Liver (tissue), 9 donors: ENCODE results near the gene AGA. TPM values are rescaled to one million over a fixed set of nuclear protein-coding genes. Genes with fewer than 3 reads are reported as not detected.

Experiments
- DNase-seq: peaks from one replicate; pipeline ENCODE4 v3.0.0-alpha.2; 2017; ENCODE audit warnings: low spot score
- H3K27ac ChIP-seq, 2 donors: one replicate each; pipeline ENCODE4 v1.7.0; 2013; ENCODE audit warnings: inconsistent platforms in 2 of 2, low read length in 2 of 2, control low read depth in 1 of 2, low read depth in 1 of 2, mild to moderate bottlenecking in 1 of 2
- H3K27me3 ChIP-seq, 4 donors: one replicate each; pipeline versions ENCODE4 v1.6.1 to v1.7.0; 2013; ENCODE audit warnings: low read length in 3 of 4, inconsistent platforms in 1 of 4, mild to moderate bottlenecking in 1 of 4, moderate library complexity in 1 of 4; ENCODE audit not compliant: control insufficient read depth in 4 of 4, insufficient read depth in 4 of 4
- H3K36me3 ChIP-seq, 4 donors: one replicate each; pipeline versions ENCODE4 v1.6.1 to v1.7.0; 2013; ENCODE audit warnings: low read length in 3 of 4, mild to moderate bottlenecking in 3 of 4, low read depth in 1 of 4, moderate library complexity in 1 of 4; ENCODE audit not compliant: control insufficient read depth in 4 of 4, insufficient read depth in 3 of 4
- H3K4me1 ChIP-seq, 4 donors: one replicate each; pipeline versions ENCODE4 v1.6.1 to v1.7.0; 2013; ENCODE audit warnings: low read length in 3 of 4, mild to moderate bottlenecking in 3 of 4, moderate library complexity in 1 of 4; ENCODE audit not compliant: control insufficient read depth in 4 of 4, insufficient read depth in 4 of 4
- H3K4me3 ChIP-seq, 3 donors: one replicate each; pipeline versions ENCODE4 v1.6.1 to v1.7.0; 2013; ENCODE audit warnings: low read length in 3 of 3, control low read depth in 1 of 3, low read depth in 1 of 3, mild to moderate bottlenecking in 1 of 3
- H3K9ac ChIP-seq, 2 donors: one replicate each; pipeline ENCODE4 v1.7.0; 2013; ENCODE audit warnings: low read length in 2 of 2, mild to moderate bottlenecking in 2 of 2, moderate library complexity in 2 of 2, control low read depth in 1 of 2, low read depth in 1 of 2
- H3K9me3 ChIP-seq, 4 donors: one replicate each; pipeline versions ENCODE4 v1.6.1 to v1.7.0; 2013; ENCODE audit warnings: low read length in 3 of 4; ENCODE audit not compliant: control insufficient read depth in 4 of 4
- CTCF ChIP-seq: fragments of 150-350 bp; IDR thresholded peaks from 2 replicates; pipeline ENCODE4 v1.5.1; 2017; ENCODE audit warnings: improper control_type of control experiment, low read depth, low read length; ENCODE audit not compliant: missing input control
- EGR1 ChIP-seq, 2 donors: IDR thresholded peaks; 2 replicates each; pipeline ENCODE4 v1.6.1; 2016 to 2018; ENCODE audit warnings: antibody characterized with exemption in 2 of 2, low read depth in 2 of 2
- FOXA1 ChIP-seq: IDR thresholded peaks from 2 replicates; pipeline ENCODE4 v1.6.1; 2016; ENCODE audit warnings: antibody characterized with exemption
- FOXA2 ChIP-seq: IDR thresholded peaks from 2 replicates; pipeline ENCODE4 v1.6.1; 2016; ENCODE audit warnings: antibody characterized with exemption
- GABPA ChIP-seq, 2 donors: IDR thresholded peaks in 1 of 2; conservative IDR thresholded peaks in 1 of 2; 2 replicates each; pipeline ENCODE4 v1.6.1; 2016; ENCODE audit warnings: antibody characterized with exemption in 2 of 2, mild to moderate bottlenecking in 1 of 2, moderate library complexity in 1 of 2
- HNF4A ChIP-seq, 2 donors: conservative IDR thresholded peaks; 2 replicates each; pipeline ENCODE4 v1.6.1; 2016; ENCODE audit warnings: antibody characterized with exemption in 2 of 2, mild to moderate bottlenecking in 2 of 2
- HNF4G ChIP-seq: IDR thresholded peaks from 2 replicates; pipeline ENCODE4 v1.6.1; 2016; ENCODE audit warnings: antibody characterized with exemption
- JUND ChIP-seq, 2 donors: IDR thresholded peaks; 2 replicates each; pipeline ENCODE4 v1.6.1; 2016; ENCODE audit warnings: antibody characterized with exemption in 2 of 2
- NR2F2 ChIP-seq: IDR thresholded peaks from 2 replicates; pipeline ENCODE4 v1.6.1; 2016; ENCODE audit warnings: antibody characterized with exemption
- RAD21 ChIP-seq, 2 donors: IDR thresholded peaks; 2 replicates each; pipeline ENCODE4 v1.6.1; 2016; ENCODE audit warnings: antibody characterized with exemption in 2 of 2, mild to moderate bottlenecking in 2 of 2
- REST ChIP-seq: IDR thresholded peaks from 2 replicates; pipeline ENCODE4 v1.6.1; 2016; ENCODE audit warnings: antibody characterized with exemption, mild to moderate bottlenecking
- RXRA ChIP-seq, 2 donors: IDR thresholded peaks; 2 replicates each; pipeline ENCODE4 v1.6.1; 2017 to 2018; ENCODE audit warnings: antibody characterized with exemption in 2 of 2, mild to moderate bottlenecking in 1 of 2
- SP1 ChIP-seq: IDR thresholded peaks from 2 replicates; pipeline ENCODE4 v1.6.1; 2018; ENCODE audit warnings: antibody characterized with exemption, mild to moderate bottlenecking
- TAF1 ChIP-seq: conservative IDR thresholded peaks from 2 replicates; pipeline ENCODE4 v1.6.1; 2016; ENCODE audit warnings: antibody characterized with exemption, mild to moderate bottlenecking
- YY1 ChIP-seq: IDR thresholded peaks from 2 replicates; pipeline ENCODE4 v1.6.1; 2016; ENCODE audit warnings: antibody characterized with exemption, mild to moderate bottlenecking
- WGBS: extraction: QIAGEN DNeasy Blood & Tissue Kit; methylation state at CpG from one replicate; pipeline ENCODE4 v1.1.7; 2013; 5-methylcytosine and 5-hydroxymethylcytosine counted together
- polyA plus RNA-seq, 2 donors: library from polyadenylated mRNA; stranded (reverse) in 1 of 2; unstranded in 1 of 2; fragments of 200-250 nt in 1 of 2; fragments of >200 nt in 1 of 2; fragmentation: Nextera tagmentation in 1 of 2; extraction: Ambion mirVana in 1 of 2; gene quantifications; one replicate each; pipeline versions ENCODE4 v1.2.1 to v1.2.3, GENCODE V29; 2013 to 2015
- total RNA-seq, 2 donors: library from RNA; depleted of rRNA; stranded (reverse); fragments of >200 nt; gene quantifications; one replicate each; pipeline ENCODE4 v1.2.3, GENCODE V29; 2014
- TF ChIP-seq, protein P1 (sequence below): IDR thresholded peaks from 2 replicates; pipeline ENCODE4 v1.6.1; 2016; ENCODE audit warnings: antibody characterized with exemption
- TF ChIP-seq, protein P2 (sequence below): IDR thresholded peaks from 2 replicates; pipeline ENCODE4 v1.6.1; 2016; ENCODE audit warnings: antibody characterized with exemption
- TF ChIP-seq, protein P3 (sequence below): IDR thresholded peaks from 2 replicates; pipeline ENCODE4 v1.6.1; 2016; ENCODE audit warnings: antibody characterized with exemption
- donor health status: healthy.
- donor health status: healthy.
- donor health status: healthy.
- donor health status: healthy.
- donor health status: healthy.

AGA gene
- total and polyA plus RNA-seq, 4 donors: 12.9 to 38.4 (median 35.6) TPM

DNA sequence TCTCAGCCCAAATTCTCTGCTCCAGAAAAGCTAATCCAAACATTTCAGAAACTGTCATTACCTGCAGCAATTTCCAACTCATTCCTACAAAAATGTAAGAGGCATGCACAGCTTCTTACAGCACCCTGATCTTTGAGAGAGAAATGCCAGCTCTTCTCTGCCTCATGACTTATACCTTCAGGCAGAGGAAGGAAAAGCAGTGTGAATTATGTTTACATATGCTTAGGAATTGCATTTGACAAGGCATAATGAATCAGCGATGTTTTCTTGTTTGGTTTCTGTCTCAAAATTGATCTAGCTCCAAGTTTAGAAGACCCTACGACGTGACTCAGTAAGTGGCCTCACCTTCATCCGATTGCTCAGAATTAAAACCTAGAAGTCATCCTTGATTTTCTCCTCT, 21.8 kb upstream of the AGA start:
- 94% methylated on average over 4 of the region's 4 CpGs for WGBS
- no peaks in the 10 kb centered on the region for H3K36me3 ChIP-seq
- no peak overlapping the region for H3K4me3 ChIP-seq
- no peak overlapping the region for H3K27ac ChIP-seq
- TF ChIP-seq HNF4A (conservative IDR thresholded peaks at IDR 0.05) (no peak), RXRA (IDR thresholded peaks at IDR 0.05) (no peak)
- TF ChIP-seq, protein P1, sequence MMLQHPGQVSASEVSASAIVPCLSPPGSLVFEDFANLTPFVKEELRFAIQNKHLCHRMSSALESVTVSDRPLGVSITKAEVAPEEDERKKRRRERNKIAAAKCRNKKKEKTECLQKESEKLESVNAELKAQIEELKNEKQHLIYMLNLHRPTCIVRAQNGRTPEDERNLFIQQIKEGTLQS: no peak
- H3K4me1 ChIP-seq: no peaks in the 10 kb centered on the region
- H3K27me3 ChIP-seq: no peaks in the 10 kb centered on the region
- DNase-seq: no peak
- no peak overlapping the region for H3K9ac ChIP-seq
- H3K9me3 ChIP-seq: no peaks in the 10 kb centered on the region

DNA sequence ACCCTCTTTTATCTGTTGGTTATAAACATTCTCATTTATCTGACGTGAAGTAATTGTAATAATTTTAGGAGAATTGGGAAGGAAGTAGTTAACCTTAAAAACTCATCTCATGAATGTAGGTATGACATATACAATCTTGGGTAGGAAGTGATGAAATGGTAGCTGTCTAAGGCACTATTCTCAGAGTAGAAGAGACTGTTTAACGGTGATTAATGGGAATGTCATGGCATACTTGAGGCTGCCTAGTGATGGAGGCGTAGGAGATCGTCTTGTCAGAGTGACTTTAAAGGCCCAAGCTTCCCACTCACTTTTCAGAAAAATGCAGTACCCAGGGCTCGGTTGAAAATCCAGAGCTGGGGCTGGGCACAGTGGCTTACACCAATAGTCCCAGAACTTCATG, 19.4 kb upstream of the AGA start:
- Histone ChIP-seq H3K27ac (no peak overlapping the region), H3K4me3 (no peak overlapping the region), H3K9ac (no peak overlapping the region), H3K36me3 (no peaks in the 10 kb centered on the region), H3K27me3 (no peaks in the 10 kb centered on the region), H3K4me1 (no peaks in the 10 kb centered on the region), H3K9me3 (no peaks in the 10 kb centered on the region)
- DNase-seq: no peak
- TF ChIP-seq SP1: no peak
- no peak for TF ChIP-seq TAF1
- TF ChIP-seq, protein P1: no peak
- no peak for TF ChIP-seq CTCF
- TF ChIP-seq YY1: no peak
- no peak for TF ChIP-seq HNF4G
- TF ChIP-seq RAD21 (IDR thresholded peaks at IDR 0.05): no peak
- TF ChIP-seq FOXA1: no peak
- TF ChIP-seq, protein P2, sequence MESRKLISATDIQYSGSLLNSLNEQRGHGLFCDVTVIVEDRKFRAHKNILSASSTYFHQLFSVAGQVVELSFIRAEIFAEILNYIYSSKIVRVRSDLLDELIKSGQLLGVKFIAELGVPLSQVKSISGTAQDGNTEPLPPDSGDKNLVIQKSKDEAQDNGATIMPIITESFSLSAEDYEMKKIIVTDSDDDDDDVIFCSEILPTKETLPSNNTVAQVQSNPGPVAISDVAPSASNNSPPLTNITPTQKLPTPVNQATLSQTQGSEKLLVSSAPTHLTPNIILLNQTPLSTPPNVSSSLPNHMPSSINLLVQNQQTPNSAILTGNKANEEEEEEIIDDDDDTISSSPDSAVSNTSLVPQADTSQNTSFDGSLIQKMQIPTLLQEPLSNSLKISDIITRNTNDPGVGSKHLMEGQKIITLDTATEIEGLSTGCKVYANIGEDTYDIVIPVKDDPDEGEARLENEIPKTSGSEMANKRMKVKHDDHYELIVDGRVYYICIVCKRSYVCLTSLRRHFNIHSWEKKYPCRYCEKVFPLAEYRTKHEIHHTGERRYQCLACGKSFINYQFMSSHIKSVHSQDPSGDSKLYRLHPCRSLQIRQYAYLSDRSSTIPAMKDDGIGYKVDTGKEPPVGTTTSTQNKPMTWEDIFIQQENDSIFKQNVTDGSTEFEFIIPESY: no peak
- TF ChIP-seq NR2F2: no peak
- no peak for TF ChIP-seq REST
- no peak for TF ChIP-seq GABPA (IDR thresholded peaks at IDR 0.05 in 1 of 2, conservative IDR thresholded peaks at IDR 0.05 in 1 of 2)
- TF ChIP-seq RXRA (IDR thresholded peaks at IDR 0.05): no peak
- TF ChIP-seq, protein P3, sequence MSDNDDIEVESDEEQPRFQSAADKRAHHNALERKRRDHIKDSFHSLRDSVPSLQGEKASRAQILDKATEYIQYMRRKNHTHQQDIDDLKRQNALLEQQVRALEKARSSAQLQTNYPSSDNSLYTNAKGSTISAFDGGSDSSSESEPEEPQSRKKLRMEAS: no peak
- TF ChIP-seq EGR1 (IDR thresholded peaks at IDR 0.05; ENCODE audit: low read depth in 2 of 2): no peak
- TF ChIP-seq FOXA2: no peak
- TF ChIP-seq JUND (IDR thresholded peaks at IDR 0.05): no peak
- WGBS: 92% methylated on average over 5 of the region's 5 CpGs
